Stimulated activated CD8-positive, alpha-beta memory T cell treated with anti-CD3 and anti-CD28 coated beads, Interleukin-12 subunit alpha, Interleukin-12 subunit beta, amount 100 ng/mL, for 24 hours (primary cell): ENCODE results near the gene SESN2.
"Not testable (repeated sequence)": the region's sequence is repeated elsewhere in the genome, so short reads cannot be mapped to it uniquely, and the experiment has no call there.

ENCODE experiments used
- DNase-seq: peaks from one replicate; pipeline ENCODE4 v3.0.0-alpha.2; 2020; ENCODE audit errors: extremely low read depth

The SESN2 gene

DNA sequence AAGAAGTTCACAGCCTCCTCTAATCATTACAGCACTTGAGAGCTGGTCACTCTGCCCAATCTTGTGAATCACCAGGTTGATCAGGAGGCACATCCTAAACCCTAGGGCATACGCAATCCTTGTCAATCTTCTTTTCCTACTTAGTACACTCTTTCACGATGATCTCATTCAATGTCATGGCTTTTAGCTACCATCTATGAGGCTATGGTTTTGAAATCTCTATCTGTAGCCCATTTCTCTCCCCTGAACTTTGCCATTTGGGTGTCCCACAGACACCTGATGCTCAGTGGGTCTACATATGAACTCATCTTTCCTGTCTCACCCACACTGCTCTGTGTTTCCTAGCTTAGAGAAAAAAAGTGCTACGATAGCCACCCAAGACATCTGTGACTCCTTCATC lies 67.7 kb downstream of the SESN2 start:
- DNase-seq, result no peak

DNA sequence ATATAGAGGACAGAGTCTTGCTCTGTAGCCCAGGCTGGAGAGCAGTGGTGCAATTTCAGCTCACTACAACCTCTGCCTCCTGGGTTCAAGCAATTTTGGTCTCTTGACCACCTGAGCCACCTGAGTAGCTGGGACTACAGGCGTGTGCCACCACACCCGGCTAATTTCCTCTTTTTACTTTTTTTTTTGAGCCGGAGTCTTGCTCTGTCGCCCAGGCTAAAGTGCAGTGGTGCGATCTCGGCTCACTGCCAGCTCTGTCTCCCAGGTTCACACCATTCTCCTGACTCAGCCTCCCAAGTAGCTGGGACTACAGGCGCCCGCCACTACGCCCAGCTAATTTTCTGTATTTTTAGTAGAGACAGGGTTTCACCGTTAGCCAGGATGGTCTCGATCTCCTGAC lies 68.1 kb downstream of the SESN2 start:
- DNase-seq, result not testable (repeated sequence)

DNA sequence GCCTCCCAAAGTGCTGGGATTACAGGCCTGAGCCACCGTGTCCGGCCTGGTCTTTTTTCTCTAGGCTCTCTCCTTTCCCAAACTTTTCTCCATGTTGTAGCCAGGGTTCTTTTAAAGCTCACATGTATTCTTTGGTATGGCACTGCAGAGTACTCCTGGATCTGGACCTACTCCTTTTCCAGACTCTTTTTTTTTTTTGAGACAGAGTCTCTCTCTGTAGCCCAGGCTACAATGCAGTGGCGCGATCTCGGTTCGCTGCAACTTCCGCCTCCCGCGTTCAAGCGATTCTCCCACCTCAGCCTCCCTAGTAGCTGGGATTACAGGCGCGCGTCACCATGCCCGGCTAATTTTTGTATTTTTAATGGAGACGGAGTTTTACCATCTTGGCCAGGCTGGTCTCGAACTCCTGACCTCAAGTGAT lies 68.9 kb downstream of the SESN2 start:
- no peak for DNase-seq

DNA sequence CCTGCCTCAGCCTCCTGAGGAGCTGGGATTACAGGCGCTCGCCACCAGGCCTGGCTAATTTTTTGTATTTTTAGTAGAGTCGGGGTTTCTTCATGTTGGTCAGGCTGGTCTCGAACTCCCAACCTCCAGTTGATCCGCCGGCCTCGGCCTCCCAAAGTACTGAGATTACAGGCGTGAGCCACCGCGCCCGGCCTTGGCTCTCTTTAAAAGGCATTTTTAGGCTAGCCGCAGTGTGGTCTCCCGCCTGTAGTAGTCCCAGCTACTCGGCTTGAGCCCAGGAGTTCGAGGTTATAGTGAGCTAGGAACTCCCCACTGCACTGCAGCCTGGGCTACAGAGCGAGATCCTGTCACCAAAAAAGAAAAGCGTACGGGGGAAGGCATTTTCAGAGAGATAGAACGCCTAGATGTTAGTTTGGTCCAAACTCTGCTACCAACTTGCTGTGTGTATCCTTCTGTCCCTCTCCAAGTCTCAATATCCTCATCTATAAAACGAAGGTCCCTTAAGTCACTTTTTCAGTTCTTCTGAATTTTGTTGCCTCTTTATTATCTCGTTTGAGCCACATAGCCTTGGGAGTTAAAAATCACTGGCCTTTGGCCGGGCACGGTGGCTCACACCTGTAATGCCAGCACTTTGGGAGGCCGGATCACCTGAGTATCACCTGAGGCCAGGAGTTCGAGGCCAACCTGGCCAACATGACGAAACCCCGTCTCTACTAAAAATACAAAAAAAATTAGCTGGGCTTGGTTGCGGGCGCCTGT lies 70.3 kb downstream of the SESN2 start:
- no peak for DNase-seq
